NT2/D1 (cell line): ENCODE results near the gene FAM118B.

ENCODE experiments used
- SUZ12 ChIP-seq: IDR thresholded peaks from 2 replicates; pipeline ENCODE4 v1.6.1; 2011; ENCODE audit not compliant: insufficient read length, insufficient read depth; ENCODE audit errors: extremely low read depth
- YY1 ChIP-seq: IDR thresholded peaks from 2 replicates; pipeline ENCODE4 v1.6.1; 2011; ENCODE audit not compliant: insufficient read length, insufficient read depth
- ZNF274 ChIP-seq: IDR thresholded peaks from 2 replicates; pipeline ENCODE4 v1.6.1; 2011; ENCODE audit warnings: mild to moderate bottlenecking, low read depth, low read length

DNA sequence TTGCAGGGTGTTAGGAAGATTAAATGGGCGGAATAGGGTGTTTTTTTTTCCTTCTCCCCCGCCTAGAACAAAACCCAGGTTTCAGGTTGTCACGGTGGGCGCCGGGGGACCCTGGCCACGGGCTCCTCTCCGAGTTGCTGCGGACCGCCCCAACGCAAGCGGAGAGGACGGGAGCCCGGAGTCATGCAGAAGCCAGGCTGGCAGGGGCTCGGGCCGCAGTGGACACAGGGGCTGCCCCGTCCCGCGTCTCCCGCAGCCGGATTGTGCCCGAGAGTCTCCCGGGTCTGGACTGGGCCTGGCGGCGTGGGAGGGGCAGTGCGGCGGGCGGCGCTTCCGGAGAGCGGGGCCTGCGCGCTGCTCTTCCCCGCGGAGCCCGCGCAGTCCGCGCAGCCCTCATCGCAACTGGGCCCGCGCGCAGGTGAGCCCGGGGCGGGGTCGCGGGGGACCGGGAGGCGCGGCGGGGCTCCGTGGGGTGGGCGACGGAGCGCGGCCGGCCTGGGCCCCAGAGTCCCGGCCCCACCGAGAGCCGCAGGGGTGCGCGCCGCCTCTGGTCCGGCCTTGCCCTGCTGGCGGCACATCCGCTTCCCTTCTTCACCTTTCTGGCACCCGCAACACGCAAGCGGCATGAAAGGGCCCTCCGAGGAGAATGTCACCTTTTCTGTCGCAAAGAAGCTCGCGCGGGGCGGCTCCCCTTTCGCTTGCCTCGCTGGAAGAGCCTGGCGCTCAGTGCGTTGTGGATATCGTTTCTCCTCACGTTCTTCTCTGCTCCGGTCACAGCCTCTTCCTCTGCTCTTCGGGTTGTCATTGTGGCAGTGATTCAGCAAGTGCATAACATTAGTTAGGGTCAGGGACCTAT lies 71.4 kb downstream of the FAM118B start, which contains the start of gene TIRAP:
- TF ChIP-seq ZNF274 (no peak), YY1 (no peak), SUZ12 (no peak)
